Amniotic stem cell (primary cell): ENCODE results near the gene PROCA1.
"Not testable (repeated sequence)": the region's sequence is repeated elsewhere in the genome, so short reads cannot be mapped to it uniquely, and the experiment has no call there.

Source experiments
- DNase-seq: peaks from one replicate; lab custom pipeline; 2025; lab: John Stamatoyannopoulos, UW

The PROCA1 gene

GRCh38 chr17:28667870-28668269 lies 43.8 kb downstream of the PROCA1 start:
- no peak for DNase-seq

DNA sequence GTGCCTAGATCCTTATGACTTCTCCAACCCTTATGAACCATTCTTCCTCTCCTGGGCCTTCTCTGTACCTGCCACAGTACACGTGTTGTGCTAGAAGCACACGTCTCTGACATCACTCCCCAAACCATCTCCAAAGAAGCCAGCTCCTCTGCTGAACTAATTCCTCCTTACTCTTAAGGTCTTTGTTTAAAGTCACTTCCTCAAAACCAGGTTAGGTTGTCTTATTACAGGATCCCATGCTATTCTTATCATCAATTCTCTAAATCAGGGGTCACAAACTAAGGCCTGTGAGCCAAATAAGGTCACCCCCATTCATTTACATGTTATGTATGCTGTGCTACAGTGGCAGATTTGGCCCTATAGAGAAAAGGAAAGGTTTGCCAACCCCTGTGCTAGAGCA lies 45.7 kb downstream of the PROCA1 start:
- DNase-seq: no peak

DNA sequence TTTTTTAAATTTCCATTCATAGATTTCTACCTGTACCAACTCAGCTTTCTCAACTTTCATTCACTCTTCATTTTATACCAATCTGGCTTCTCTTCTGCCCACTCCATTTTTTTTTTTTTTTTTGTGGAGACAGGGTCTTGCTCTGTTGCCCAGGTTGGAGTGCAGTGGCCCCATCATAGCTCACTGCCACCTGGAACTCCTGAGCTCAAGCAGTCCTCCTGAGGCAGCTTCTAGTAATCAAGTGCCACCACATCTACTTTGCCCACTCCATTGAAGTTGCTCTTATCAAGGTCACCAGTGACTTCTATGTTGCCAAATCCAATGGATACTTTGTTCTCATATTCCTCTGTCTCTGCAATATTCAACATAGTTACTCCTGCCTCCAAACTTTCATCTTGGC lies 48.0 kb downstream of the PROCA1 start:
- DNase-seq: no peak

DNA sequence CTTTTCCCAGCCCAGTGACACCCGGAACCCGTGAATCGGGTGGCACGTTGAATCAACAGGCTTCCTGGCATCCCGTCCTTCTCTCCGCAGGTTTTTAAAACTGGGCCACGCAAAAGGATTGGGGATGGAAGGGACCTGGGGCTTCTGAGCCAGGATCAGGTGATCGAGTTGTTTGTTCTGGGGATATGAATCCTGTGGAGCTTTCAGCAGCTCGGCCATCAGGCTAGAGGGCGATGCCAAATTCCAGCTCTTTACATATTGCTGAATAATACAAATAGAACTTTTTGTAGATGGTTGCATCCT lies 49.2 kb downstream of the PROCA1 start:
- no peak for DNase-seq

DNA sequence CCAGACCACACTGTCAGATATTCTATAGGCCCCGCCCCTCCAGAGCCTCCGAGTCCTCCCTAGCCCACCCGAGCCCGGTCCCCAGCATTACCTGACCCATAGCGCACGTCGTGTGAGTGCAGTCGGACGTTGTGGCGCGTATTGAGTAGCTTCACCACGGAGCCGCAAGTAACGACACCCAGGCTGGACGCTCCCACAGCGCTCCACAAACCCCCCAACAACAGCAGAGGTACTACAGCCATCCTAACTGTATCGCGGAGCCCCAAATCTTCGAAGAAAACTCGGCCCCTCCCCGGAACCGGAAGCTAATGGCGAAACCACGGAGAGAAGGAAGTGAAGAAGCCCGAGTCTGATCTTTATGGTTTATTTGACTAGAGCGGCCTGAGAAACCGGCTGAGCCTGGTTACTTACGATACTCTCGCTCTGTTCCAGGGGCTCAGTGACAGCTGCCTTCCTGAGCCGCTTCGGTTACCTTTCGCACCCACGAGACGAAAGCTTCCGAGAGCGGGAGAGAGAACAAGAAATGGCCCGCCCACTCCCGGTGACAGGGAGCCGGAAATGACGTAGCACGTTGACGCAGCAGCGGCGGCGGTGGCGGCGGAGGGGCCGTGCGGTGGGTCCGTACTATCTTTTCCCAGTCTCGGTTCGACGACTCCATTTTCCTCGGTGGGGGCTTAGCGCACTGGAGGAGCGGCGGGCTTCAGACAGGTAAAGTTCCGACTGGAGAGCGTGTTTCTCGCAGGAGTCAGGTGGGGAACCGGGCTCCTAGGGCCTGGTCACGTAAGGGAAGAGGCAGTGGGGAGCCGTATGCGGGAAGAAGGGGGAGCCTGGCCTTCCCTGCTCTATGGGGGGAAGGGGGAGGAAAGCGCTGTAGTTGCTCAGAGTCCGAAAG lies 49.8 kb downstream of the PROCA1 start, which contains the start of the genes SDF2 and SUPT6H:
Gene SDF2, minus strand, starts transcription at position 272 of the 892 bp plus-strand sequence. Its CDS starts 30 bp downstream, at position 242.
Gene SUPT6H, plus strand, starts transcription at position 571 of the 892 bp plus-strand sequence. CDS start 11,197 bp downstream, outside the sequence.
- peak; percentile 51 for DNase-seq

DNA sequence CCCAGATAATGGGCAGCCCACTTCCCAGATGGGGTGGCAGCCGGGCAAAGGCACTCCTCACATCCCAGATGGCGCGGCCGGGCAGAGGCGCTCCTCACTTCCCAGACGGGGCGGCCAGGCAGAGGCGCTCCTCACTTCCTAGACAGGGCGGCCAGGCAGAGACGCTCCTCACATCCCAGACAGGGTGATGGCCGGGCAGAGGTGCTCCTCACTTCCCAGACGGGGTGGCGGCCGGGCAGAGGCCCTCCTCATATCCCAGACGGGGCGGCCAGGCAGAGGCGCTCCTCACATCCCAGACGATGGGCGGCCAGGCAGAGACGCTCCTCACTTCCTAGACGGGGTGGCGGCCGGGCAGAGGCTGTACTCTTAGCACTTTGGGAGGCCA lies 52.2 kb downstream of the PROCA1 start:
- DNase-seq: not testable (repeated sequence)

- DNase-seq: not testable (repeated sequence)
These were observed 52.8 kb downstream of the PROCA1 start for GRCh38 chr17:28658766-28659496.

DNA sequence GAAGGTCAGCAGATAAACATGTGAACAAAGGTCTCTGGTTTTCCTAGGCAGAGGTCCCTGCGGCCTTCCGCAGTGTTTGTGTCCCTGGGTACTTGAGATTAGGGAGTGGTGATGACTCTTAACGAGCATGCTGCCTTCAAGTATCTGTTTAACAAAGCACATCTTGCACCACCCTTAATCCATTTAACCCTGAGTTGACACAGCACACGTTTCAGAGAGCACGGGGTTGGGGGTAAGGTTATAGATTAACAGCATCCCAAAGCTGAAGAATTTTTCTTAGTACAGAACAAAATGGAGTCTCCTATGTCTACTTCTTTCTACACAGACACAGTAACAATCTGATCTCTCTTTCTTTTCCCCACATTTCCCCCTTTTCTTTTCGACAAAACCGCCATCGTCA lies 53.3 kb downstream of the PROCA1 start:
- not testable (repeated sequence) for DNase-seq

DNA sequence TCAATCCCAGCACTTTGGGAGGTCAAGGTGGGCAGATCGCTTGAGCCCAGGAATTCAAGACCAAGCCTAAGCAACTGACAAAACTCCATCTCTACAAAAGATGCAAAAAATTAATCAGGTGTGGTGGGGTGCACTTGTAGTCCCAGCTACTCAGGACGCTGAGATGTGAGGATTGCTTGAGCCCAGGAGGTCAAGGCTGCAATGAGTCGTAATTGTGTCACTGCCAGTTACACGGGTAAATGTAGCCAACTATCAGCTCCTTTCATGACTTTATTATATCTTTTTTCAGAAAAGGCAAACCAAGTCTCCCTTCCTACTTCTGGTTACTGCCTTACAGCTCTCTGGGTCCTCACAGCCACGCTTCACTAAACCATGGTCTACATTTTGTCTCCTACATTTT lies 53.9 kb downstream of the PROCA1 start:
- DNase-seq: no peak

DNA sequence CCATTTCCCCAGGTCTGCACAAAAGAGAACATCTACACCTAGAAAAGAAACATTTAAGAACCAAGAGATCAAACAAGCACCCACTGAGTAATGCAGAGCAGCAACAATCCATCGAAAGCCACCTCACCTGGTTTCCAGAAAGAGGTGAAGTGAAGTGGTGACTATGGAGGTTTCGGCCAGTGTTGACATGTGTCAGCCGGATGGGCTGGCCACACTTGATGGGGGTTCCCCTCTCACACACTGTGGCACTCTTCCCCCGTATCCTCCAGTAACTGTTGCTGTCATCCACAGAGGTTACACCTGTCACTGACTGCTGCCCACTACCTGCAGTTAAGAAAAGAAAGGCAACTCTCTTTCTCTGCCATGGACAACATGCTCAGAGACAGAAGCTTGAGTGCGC lies 56.5 kb downstream of the PROCA1 start:
- DNase-seq: no peak
